Measurements from ENCODE around the gene ACSM6.
"Not testable (repeated sequence)": the region's sequence is repeated elsewhere in the genome, so short reads cannot be mapped to it uniquely, and the experiment has no call there.

The ACSM6 gene

GRCh38 chr10:95193944-95194343, at the start of gene ACSM6:
ACSM6 (plus strand) TSS chr10:95194238; CDS start chr10:95194486, 248 bp downstream.
- DNase-seq = no peak

- DNase-seq = no peak
These were observed 25.3 kb upstream of the ACSM6 start for GRCh38 chr10:95168694-95169093.

DNA sequence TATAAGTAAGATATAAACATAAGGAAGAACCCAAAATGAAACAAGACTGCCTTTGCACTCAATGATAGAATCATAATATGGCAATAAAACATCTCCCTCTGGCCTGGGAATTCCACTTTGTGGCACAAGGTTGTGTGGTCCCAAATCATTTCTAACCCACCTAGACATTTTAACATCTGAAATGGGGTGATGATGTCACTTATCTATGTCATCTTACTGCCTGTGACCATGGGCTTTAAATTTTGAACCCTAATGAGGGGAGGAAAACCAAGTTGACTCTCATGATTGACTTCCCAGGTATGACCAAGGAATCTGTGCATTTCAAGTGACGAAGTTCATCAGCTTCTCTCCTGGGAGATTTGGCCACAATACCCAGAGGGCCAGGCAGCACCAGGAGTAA, 24.5 kb upstream of the ACSM6 start:
- DNase-seq = no peak

DNA sequence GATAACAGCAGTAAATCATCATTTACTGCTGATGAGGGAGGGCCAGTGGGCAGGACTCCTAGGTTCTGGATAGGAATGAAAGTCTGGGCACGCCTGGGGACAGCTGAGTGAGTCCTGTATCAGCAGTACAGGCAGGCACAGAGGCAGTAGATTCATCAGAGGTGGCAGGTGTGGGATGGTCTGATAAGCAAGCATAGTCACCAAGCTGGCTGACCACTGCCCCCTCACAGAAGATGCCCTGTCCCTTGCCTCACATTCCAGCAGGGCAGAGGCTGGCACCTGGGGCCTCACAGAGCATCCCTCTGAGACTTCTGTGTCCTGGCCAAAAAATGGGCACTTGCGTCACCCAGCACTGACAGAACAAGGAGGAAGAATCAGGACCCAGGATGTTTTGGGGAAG, 23.2 kb upstream of the ACSM6 start:
- no peak for DNase-seq

DNA sequence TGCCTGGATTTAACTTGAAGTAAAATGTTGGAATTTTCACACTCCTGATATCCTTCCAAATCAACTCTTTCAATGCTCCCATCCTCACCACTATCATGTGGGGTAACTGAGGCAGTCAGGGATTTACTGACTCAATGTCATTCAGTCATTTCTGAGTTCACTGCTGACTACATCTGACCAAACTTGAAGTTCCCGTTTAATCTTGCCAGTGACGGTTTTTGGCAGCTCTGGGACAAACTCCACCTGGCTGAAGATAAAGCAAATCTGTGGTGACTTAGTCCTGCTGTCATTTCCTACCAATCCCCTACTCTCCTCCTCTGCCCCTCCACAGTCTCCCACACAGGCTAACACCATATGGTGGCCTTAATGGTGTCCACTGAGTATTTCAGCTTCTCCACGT, 22.7 kb upstream of the ACSM6 start:
- no peak for DNase-seq

DNA sequence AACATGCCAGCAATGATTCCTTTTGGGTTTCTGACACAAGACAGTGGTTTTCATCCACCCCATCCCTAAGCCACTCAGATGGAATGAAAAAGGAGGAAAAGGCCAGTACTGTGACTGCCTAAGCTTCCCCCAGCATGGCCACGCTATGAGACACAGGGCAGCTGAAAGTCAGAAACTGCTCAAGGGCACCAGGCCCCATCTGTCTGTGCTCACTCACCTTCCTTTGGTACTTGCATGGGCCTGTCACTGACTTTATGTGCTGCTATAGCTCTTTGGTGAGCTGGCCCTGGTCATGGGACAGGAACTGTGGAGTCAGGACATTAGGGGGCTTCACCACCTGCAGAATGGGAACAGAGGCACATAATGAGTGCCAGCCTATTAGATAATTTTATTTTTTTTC, 21.2 kb upstream of the ACSM6 start:
- DNase-seq = no peak

DNA sequence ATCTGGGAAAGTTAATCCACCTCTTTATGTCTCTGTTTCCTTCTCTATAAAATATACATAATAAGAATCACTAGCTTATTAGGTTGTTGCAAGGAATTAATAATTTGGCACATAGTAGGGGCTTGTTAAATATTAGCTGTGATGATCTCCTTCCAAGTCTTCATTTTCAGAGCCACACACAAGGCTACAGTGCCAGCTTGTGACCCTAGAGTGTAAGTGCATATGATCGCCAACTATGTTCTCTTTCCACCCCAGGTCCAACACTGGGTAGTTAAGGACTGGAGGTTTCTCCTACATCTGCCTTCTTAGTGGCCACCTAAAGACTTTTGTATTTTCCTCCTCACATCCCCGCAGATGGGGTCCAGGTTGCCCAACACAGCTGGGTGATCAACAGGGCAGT, 17.9 kb upstream of the ACSM6 start:
- DNase-seq = no peak

GRCh38 chr10:95177429-95177828, 16.6 kb upstream of the ACSM6 start:
- no peak for DNase-seq

GRCh38 chr10:95178266-95178665, 15.8 kb upstream of the ACSM6 start:
- no peak for DNase-seq

DNA sequence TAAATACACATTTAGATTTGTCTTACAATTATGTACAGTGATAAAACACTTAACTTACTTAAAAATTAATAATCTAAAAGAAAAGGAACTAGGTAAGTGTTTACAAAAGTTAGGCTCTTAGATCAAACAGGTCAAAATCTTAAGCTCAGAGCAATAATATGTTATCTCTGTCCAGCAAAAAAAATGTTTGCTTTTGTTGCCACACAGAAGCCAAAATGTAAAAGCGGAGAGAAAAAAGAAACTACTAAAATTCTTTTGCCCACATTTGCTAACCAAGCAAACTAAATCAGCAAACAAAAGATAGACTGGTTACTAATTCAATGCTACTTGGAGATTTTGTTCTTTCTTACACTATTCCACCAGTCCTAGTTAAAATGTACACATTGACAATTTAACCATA, 15.2 kb upstream of the ACSM6 start:
- no peak for DNase-seq

DNA sequence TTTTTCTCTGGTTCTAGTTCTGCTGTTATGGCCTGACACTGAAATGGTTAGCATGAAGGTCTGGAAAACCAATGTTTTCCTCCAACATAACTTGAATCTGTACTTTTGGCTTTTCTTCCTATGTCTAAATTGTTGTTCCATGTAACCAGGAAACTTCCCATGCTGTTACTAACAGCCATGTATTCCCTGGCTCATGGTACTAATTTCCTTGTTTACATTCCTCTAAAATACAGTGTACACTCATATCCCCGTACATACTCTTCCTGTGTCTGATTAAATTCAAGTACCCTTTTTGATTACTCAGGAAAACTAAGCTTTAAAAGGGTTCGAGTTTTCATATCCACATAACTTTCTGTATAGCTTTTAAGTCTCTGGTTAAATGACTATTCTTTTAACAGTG, 12.3 kb upstream of the ACSM6 start:
- no peak for DNase-seq

DNA sequence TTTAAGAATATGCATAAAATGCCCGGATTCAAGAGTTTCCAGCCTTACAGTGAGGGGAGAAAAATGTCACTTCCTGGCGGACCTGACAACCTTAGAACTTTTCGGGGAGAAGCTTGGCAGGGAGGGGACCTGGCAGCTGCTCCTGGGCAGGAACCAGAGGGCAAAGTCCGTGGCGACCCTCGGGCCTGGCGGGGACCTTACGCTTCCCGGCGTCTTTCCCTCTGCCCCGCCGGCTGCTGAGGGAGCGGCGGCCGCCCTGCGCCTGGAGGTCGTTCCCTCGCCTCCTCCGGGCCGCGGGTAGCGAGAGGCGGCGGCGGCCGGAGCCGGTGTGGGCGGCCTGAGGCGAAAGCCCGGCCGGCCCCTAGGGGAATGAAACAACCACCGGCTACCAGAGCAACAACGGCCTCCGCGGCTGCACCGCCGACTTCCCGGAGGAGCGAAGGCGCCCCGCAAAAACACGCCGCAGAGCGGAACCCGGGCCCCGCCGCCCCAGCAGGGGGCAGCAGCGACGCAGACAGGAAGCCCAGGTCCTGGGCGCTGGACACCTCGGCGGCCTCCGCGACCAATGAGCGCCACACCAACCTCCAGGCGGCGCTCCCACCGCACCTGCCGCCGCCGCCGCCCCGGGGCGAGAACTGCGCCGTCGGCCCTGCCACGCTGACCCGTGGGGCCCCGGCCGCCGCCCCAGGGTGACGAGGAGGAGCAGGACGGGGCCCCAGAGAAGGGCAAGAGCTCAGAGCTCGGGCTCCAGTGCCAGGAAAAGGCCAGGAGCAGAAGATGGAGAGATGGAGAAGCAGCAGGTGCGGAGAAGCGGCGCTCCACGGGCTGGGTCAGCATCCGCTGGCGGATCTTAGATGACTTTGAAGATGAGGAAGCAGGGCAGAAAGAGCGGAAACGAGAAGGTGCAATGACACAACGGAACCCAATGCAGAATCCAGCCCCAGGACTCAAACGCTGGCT, 10.5 kb upstream of the ACSM6 start:
- peak; percentile 88 to 94 (median 91) for DNase-seq

DNA sequence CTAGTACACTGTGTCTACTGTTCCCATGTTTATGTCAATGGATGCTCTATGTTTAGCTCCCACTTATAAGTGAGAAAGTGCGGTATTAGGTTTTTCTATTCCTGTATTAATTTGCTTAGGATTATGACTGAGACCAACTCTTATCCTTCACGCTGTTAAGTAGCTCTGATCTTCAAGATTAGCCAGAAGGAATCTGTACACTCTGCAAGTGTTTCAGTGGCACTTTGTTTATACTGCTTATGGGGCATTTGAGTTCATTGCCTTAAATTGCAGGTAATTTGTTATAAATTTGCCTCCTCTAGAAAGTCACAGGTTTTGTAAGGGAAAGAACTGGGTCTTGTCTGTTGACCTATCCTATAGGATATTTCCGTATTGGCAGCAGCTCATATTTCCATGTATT, 6.4 kb upstream of the ACSM6 start:
- no peak for DNase-seq

- no peak for DNase-seq
These were observed 5.4 kb upstream of the ACSM6 start for GRCh38 chr10:95188593-95188992.

DNA sequence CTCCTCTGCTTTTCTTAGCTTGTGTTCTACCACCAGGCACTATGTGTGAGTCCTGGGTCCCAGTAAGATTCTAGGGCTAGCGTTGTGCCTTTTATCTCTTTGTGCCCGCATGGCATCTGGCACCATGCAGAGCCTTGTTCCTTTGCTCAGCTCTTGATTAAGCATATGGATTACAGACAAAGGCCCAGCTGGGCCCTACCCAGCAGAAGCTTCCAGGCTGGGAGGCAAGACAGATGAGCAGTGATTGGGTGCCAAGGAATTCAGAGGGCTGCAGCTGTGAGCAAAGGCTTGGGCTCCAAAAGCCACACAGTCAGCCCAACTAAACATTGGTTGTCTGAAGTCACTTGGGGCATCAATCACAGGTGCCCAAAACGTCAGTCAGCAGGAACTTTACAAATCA, 2.0 kb downstream of the ACSM6 start:
- DNase-seq = no peak

GRCh38 chr10:95201736-95202135, 7.7 kb downstream of the ACSM6 start:
- no peak for DNase-seq

- not testable (repeated sequence) for DNase-seq
These were observed 8.8 kb downstream of the ACSM6 start for GRCh38 chr10:95202865-95203264.

DNA sequence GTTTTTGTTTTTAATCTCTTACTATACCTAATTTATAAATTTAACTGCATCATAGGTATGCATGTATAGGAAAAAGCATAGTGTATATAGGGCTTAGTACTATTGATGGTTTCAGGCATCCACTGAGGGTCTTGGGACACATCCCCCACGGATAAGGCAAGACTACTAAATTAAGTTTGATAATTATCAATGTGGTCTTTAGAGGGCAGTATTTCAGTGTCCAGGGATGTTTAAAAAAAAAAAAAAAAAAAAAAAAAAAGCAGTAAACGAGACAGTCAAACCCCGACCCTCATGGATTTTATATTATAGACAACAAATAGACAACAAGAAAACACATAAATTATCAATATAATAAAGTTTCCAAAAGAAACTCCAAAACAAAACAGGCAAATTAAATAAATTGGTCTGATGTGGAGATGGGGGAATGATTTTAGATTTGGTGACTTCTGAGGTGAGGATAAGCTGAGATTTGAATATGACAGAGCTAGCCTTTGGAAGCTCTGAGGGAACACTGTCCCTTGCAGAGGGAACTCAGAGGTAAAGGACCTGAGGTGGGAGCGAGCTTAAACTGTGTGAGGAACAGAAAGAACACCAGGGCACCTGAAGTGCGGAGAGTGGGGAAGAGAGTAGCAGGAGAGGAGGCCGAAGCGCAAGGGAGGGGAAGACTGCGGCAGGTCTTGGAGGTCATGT, 14.8 kb downstream of the ACSM6 start:
- peak in 1 of 3 donors; percentile 47 for DNase-seq

DNA sequence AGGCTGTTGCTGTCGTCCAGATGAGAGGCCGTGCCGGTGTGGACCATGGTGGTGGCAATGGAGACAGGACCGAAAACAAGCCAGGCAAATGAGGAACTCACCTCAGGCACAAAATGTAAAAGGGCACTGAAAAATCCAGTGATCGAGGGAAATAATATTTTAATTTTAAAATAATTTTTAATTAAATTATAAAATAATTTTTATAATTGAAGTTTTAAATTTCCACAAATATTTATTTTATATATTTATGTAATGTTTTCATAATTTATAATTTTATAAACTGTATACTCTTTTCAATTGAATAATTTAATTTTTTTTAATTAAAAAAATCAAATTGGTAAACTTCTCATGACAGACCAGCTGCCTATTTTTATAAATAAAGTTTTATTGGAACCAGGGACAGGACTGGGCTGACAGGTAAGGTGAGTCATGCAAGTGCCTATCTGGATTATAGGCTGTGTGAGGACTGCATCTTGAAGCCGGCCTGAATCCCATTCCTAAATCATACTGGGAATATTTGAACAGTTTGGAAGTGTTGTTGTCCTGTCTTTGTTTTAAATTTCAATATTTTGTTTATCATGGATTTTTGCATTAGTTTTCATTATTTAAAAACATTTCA, 15.6 kb downstream of the ACSM6 start:
- no peak for DNase-seq

DNA sequence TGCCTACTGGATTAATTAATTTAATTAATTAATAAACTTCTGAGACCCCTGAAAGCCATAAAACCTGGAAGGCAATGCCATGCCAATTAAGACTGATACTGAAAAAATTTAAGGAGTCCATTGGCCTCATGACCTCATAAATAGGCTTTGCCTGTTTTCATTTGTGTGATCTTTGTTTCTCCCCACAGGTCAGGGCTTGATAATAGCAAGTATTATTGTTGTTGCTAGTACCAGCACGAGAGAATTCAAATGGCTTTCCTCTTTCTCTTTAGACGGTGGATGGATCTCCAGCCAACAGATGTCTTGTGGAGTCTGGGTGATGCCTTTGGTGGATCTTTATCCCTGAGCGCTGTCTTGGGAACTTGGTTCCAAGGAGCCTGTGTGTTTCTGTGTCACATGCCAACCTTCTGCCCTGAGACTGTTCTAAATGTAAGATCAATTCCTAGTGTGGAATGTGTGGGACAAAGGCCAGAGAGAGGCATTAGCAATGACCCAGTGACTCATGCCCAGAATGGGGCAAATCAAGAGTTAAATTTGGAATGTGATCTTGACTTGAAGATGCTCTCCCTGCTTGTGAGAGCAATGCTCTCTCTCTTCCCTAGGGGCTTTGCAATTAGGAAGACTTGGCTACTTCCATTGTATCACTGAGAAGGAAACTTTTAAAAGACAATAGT, 17.7 kb downstream of the ACSM6 start:
- peak in 1 of 3 donors; percentile 6 for DNase-seq

- no peak for DNase-seq
These were observed 20.3 kb downstream of the ACSM6 start for GRCh38 chr10:95214369-95214768.

GRCh38 chr10:95214793-95215192, 20.8 kb downstream of the ACSM6 start:
- DNase-seq = peak in 1 of 3 donors; percentile 15

DNA sequence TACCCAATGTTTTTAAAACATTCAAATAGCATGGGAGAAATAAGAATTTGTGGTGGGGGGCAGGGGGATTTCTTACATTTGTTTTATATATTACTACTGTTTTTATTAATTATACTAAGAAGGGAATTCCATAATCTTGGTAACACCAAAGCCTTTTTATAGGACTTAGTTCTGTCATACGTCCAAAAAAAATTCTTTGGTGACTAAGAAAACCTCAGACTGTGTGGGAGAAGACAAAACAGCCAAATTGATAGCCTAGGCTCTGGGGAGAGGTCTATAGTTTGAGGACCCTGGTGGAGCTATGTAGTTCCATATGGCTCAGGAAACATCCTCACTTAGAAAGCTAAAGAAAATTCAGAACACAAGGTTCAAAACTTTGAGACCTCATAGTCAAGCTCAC, 23.4 kb downstream of the ACSM6 start:
- no peak for DNase-seq

Data from suppressor macrophage treated with lipopolysaccharide for 1 hour (primary cell).